G401.6 (cell line): Measurements from ENCODE around the gene BRD7.

Source experiments
- FAIRE-seq: peaks from 2 replicates; lab custom pipeline; 2012; peaks lifted over from hg19 to GRCh38; lab: Jason Lieb, UNC

BRD7 gene

DNA sequence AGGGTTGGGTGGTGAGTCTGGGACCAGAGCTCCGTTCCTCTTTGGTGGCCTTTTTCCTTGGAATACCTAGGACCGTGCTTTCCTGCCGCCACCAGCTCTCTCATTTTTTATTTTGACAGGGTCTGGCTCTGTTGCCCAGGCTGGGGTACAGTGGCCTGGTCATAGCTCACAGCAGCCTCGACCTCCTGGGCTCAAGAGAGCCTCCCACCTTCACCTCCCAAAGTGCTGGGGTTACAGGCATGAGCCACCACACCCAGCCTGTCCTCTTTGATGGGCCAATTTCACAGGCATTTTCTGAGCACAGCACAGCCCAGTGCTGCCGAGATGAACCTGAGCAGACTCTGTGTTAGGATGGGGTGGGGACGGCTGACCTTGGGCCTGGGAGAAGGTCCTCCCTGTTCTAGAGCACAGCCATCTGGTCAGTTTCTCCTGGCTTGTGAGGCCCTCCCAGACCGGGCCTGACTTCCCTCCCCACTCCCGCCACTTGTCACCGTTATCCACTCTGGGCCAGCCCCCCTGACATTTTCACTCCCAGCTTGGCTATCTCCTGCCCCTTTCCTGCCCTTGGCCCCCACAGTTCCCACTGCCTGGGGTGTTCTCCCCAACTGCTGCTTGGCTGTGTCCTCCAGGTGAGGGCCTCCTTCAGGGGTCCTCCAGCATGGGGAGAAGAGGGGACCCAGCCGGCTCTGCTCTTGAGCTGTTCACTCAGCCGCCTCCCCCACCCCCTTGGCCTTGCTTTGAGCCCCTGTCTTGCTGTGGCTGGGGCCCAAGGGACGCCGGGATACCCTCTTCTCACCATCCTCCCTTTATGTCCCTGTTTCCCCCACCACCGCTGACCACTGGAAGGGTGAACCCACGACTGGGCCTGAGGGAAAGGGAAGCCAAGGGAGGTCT, 97.4 kb downstream of the BRD7 start:
- FAIRE-seq: no peak

DNA sequence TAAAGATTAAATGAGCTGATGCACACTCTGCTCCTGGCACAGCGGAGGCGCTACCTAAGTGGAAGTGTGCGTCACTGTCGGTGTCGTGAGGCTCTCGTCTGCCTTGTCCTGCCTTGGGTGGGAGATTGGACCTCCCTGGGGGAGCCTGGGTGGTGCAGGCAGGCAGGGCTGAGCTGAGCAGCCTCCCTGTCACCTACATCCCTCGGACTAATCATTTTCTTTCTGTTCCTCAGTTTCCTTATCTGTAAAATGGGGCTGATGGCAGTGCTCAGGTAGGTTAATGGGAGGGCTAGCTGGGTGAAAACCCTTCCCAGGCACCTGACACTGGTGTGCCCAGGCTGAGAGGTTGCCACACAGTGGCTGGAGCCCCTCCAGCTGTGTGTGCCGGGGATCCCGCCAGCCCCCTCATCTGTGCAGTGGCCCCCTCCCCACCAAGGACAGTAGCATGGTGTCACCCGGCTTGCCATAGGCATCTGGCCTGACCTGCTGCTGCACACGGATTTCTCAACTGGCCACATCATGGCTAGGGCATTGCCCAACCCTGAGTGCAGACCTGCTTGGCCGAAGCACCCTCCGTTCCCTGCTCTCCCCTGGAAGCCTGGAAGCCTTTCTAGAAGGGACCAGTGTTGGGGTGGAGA, 98.2 kb downstream of the BRD7 start:
- no peak for FAIRE-seq

DNA sequence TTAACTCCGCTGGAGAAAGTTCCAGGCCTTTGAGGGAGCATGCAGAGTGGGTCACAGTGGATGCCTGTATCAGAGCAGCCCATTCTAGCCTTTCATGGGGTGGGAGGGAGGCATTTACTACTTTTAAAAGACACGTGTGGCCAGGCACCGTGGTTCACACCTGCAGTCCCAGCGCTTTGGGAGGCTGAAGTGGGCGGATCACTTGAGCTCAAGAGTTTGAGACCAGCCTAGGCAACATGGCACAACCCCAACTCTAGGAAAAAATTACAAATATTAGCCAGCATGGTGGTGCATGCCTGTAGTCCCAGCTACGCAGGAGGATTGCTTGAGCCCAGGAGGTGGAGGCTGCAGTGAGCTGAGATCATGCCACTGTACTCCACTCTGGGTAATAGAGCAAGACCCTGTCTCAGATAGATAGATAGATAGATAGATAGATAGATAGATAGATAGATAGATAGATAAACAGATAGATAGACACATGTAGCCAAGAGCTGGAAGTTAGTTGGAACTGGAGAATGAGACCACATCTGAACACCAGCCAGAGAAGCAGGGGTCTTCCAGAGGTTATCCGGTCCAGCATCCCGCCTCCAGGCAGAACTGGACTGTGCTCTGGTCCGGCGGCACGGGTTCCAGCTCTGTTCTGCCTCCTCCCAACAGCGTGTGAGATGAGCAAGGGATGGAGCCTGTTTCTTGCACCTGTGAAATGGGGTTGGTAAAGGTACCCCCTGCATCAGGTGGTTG, 98.8 kb downstream of the BRD7 start:
- no peak for FAIRE-seq

DNA sequence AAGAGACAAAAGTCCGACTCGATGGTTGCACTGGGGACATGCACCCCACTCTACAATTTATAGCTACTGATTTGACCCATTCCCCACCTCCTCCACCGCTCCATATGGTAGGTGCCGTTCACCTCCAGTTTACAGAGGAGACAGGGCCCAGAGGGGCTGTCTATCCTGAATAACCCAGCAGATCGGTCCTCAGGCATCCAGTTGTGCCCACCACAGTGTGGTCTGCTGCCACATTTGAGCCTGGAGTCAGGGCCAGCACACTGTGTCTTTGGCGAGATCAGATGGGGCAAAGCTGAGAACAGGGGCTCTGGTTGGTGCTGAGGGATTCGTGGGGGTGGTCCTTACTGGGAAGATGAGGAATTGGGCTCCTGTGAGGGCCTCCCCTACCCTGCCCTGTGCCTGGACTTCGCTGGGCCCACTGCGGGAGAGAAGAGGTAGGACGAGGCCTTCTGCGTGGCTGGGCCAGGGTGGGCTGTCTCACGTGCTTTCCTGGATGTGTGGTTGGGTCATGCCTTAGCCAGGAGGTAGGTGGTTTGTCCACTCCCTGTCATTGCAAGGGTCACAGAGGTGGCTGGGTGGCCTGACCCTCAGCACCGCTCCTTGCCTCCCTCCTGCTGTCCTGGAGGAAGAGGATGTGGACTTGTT, 99.6 kb downstream of the BRD7 start:
- no peak for FAIRE-seq

DNA sequence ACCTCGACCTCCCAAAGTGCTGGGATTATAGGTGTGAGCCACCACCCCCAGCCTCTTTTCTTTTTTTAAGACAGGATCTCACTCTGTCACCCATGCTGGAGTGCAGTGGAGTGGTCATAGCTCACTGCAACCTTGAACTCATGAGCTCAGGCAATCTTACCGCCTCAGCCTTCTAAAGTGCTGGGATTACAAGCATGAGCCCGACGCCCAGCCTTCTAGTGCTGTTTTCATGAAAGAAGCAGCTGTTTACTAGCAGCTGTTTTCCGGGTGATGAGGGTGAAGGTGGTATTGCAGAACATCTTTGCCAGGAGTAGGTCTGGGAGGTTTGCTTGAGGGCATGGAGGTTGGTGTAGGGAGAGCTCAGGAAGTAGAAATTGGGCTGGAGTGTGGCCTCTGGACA, 100.4 kb downstream of the BRD7 start:
- no peak for FAIRE-seq

DNA sequence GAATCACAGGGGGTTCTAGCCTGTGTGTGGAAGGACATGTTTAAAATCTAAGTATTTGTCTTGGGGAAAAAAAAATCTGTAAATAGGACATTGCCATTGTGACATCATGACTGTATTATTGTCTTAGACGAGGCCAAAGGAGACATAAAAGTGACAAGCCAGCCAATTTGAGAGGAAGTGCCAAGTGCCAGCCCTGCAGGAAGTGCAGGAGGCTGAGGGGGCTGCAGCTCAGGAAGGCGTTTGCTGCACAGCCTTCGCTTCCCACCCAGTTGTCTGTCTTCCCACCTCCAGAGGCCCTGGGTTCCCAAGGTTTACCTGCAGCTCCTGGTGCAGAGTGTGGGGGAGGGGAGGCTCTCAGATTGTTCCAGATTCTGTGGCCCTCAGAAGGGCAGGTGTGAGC, 101.1 kb downstream of the BRD7 start:
- FAIRE-seq: no peak

DNA sequence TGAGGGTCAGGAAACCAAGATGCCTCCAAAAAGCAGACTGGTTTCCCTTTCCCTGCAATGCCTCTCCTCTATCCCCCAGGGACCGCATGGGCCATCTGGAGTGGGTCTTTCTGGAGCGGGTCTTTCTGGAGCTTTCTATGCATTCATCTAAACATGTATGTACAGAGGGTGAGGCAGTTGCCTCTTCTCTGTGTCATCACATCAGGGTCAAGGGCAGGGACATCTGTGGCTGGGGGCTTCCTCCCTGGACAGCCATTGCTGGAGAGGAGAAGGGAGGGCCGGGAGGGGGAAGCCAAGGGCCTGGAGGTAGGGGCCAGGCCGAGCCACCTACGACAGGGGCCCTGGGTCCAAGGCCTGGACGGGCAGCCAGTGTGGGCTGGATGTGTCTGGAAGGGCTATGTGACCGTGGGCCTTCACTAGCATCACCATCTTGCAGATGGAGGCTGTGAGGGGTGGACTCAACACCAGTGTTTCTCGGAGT, 101.6 kb downstream of the BRD7 start:
- no peak for FAIRE-seq

DNA sequence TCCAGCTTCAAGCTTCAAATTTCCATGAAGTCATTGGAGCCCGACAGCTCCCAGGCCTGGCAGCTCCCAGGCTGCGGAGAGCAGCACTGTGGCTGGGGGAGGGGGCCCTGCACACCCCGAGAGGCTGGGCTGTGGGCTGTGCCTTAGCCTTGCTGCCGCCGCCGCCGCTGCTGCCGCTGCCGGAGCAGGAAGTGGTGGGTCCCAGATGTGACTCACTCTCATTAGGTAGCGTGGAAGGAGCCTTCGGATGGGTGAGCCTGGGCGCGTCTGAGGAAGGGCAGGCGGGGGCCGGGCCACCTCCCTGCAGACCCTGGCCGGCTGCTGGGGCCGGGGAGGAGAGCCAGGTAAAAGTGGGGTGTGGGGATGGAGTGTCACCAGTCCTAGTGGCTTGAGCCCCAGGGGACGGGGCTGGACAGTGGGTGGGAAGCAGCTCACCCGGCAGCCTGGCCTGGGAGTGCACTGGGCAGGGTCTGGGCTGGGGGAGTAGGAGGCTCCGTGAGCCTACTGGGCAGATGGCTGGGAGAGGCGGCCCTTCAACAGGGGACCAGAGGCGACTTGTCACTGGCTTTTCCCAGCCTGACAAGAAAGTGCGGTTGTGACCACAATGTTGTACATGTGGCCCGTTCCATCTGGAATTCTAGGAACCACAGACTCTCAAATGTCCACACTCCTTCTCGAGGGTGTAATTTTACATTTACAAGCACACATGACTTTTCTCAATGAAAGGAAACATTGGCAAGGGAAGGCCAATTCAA, 102.3 kb downstream of the BRD7 start, which contains the start of gene ADCY7:
Gene ADCY7, plus strand, starts transcription at position 215 of the 755 bp plus-strand sequence. CDS start 21,629 bp downstream, outside the sequence.
- FAIRE-seq: no peak
